Endothelial cell (in vitro differentiated cells): ENCODE results near the gene ERICH2. TPM values are rescaled to one million over a fixed set of nuclear protein-coding genes. Genes with fewer than 3 reads are reported as not detected.
"Not testable (repeated sequence)": the region's sequence is repeated elsewhere in the genome, so short reads cannot be mapped to it uniquely, and the experiment has no call there.

Source experiments
- DNase-seq: peaks from one replicate; pipeline ENCODE4 v3.0.0; 2021; ENCODE audit warnings: low spot score
- H3K27ac Mint-ChIP-seq: one replicate; pipeline ENCODE4 v1.8.0; 2021; ENCODE audit warnings: mixed read lengths, inconsistent platforms; ENCODE audit not compliant: unreplicated experiment
- H3K27me3 Mint-ChIP-seq: one replicate; pipeline ENCODE4 v1.8.0; 2021; ENCODE audit warnings: mild to moderate bottlenecking, moderate library complexity, mixed read lengths, inconsistent platforms; ENCODE audit not compliant: unreplicated experiment
- H3K36me3 Mint-ChIP-seq: one replicate; pipeline ENCODE4 v1.8.0; 2021; ENCODE audit warnings: mild to moderate bottlenecking, low read depth, mixed read lengths, inconsistent platforms; ENCODE audit not compliant: unreplicated experiment
- H3K4me1 Mint-ChIP-seq: one replicate; pipeline ENCODE4 v1.8.0; 2021; ENCODE audit warnings: mild to moderate bottlenecking, mixed read lengths, inconsistent platforms; ENCODE audit not compliant: unreplicated experiment
- H3K4me3 Mint-ChIP-seq: one replicate; pipeline ENCODE4 v1.8.0; 2021; ENCODE audit warnings: mild to moderate bottlenecking, mixed read lengths, inconsistent platforms; ENCODE audit not compliant: unreplicated experiment
- H3K9me3 Mint-ChIP-seq: one replicate; pipeline ENCODE4 v1.8.0; 2021; ENCODE audit warnings: mixed read lengths, inconsistent platforms; ENCODE audit not compliant: unreplicated experiment
- total RNA-seq: library from RNA; stranded (reverse); fragmentation: NEBNext Ultra II Directional; extraction: Animal tissue kit (Norgen Biotek cat#: 25700); gene quantifications from one replicate; pipeline ENCODE4 v1.2.1, GENCODE V29; 2021; ENCODE audit not compliant: unreplicated experiment
- TF ChIP-seq, protein P1 (sequence below): fragments of 200-600 bp; sonication (generic); IDR thresholded peaks from one replicate; pipeline ENCODE4 v1.5.0; 2021; ENCODE audit warnings: antibody characterized with exemption; ENCODE audit not compliant: unreplicated experiment

Gene ERICH2
- total RNA-seq, 1 donor from 2014 or later = 1.6 TPM

- Mint-ChIP-seq H3K9me3 (no peaks in the 10 kb centered on the region), H3K27ac (no peak overlapping the region), H3K4me3 (no peak overlapping the region), H3K27me3 (peaks cover 4% of the 10 kb centered on the region), H3K4me1 (no peaks in the 10 kb centered on the region), H3K36me3 (peaks cover 11% of the 10 kb centered on the region)
- TF ChIP-seq, protein P1, sequence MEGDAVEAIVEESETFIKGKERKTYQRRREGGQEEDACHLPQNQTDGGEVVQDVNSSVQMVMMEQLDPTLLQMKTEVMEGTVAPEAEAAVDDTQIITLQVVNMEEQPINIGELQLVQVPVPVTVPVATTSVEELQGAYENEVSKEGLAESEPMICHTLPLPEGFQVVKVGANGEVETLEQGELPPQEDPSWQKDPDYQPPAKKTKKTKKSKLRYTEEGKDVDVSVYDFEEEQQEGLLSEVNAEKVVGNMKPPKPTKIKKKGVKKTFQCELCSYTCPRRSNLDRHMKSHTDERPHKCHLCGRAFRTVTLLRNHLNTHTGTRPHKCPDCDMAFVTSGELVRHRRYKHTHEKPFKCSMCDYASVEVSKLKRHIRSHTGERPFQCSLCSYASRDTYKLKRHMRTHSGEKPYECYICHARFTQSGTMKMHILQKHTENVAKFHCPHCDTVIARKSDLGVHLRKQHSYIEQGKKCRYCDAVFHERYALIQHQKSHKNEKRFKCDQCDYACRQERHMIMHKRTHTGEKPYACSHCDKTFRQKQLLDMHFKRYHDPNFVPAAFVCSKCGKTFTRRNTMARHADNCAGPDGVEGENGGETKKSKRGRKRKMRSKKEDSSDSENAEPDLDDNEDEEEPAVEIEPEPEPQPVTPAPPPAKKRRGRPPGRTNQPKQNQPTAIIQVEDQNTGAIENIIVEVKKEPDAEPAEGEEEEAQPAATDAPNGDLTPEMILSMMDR = no peak
- DNase-seq = no peak
Measured at GRCh38 chr2:170733798-170734600, 36.2 kb upstream of the ERICH2 start.

DNA sequence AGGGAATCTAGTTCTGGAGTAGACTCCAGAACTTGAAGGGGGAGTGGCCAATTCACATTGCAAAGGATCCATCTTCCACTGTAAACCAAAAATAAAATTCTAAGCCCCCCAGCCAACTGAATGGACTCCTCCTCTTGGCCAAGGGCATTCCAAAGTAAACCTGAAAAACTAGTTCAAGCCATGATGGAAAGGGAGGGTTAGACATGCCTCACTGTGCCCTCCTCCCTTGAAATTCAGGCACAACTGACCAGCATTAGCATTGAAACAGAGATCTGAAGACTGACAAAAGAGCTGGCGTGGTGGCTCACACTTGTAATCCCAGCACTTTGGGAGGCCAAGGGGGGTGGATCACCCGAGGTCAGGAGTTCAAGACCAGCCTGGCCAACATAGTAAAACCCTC, 35.6 kb upstream of the ERICH2 start:
- DNase-seq, H3K4me3 Mint-ChIP-seq, H3K4me1 Mint-ChIP-seq, H3K9me3 Mint-ChIP-seq, H3K27ac Mint-ChIP-seq, H3K27me3 Mint-ChIP-seq: not testable (repeated sequence)
- peaks cover 11% of the 10 kb centered on the region for H3K36me3 Mint-ChIP-seq

DNA sequence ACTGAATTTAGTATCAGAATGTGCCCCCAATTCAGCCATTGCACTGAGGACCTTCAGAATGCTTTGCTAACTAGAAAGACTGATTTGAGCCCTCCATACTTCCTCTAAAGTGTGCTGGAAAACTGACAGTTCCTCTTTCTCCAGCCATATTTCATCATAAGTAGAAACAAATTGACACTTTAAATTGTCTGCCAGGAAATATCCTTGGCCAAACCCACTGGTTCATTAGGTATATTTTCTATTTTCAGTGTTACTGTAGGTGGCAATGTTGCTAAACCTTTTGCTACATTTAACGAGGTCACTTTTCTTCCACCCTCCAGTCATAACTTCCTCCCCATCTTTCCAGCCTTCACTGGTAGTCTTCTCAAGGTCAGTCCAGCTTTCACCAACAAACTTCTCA, 33.5 kb upstream of the ERICH2 start:
- no peak for DNase-seq
- H3K4me3 Mint-ChIP-seq = no peak overlapping the region

DNA sequence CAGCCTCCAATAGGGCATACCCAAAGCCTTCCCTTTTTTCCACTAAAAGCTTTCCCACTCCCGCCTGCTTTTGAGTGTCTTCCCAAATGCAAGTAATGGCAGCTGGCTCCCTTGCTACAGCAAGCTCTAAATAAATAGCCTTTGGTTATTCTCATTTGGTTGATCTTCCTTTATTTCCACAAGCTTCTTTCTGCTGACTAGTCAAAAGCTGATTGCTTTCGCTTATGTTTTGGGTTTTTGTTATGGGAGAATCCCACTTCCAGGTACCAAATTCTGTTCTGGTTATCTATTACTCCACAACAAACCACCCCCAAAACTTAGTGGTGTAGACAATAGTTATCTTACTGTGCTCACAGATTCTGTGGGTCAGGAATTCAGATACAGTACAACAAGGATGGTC, 32.8 kb upstream of the ERICH2 start:
- no peak for DNase-seq
- no peaks in the 10 kb centered on the region for H3K9me3 Mint-ChIP-seq
- H3K27ac Mint-ChIP-seq = no peak overlapping the region
- H3K27me3 Mint-ChIP-seq = peaks cover 3% of the 10 kb centered on the region
- no peak overlapping the region for H3K4me3 Mint-ChIP-seq
- H3K4me1 Mint-ChIP-seq = no peaks in the 10 kb centered on the region
- TF ChIP-seq, protein P1 = no peak
- peaks cover 11% of the 10 kb centered on the region for H3K36me3 Mint-ChIP-seq

More for the DNA sequence above, 33.5 kb upstream of the ERICH2 start:
- Mint-ChIP-seq H3K27ac (no peak overlapping the region), H3K36me3 (peaks cover 11% of the 10 kb centered on the region), H3K4me1 (no peaks in the 10 kb centered on the region), H3K27me3 (peaks cover 4% of the 10 kb centered on the region), H3K9me3 (no peaks in the 10 kb centered on the region)
- TF ChIP-seq, protein P1 = no peak

DNA sequence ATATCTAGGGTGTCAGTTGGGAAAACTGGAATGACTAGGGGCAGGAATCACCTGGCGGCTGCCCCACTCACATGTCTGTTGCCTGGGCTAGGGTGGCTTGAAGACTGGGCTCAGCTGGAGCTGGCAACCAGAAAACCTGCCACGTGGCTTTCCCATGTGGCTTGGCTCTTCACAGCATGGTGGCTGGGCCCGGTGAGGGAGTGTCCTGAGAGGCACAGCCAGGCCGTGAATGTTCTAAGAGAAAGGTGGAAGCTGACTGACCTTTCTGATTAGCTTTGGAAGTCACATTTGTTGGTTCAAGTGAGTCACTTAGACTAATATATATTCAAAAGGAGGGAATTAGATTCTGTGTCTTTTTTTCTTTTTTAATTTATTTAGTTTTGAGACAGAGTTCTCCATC, 32.4 kb upstream of the ERICH2 start:
- H3K4me3 Mint-ChIP-seq = no peak overlapping the region

More for the DNA sequence above, 32.4 kb upstream of the ERICH2 start:
- TF ChIP-seq, protein P1 = no peak
- no peaks in the 10 kb centered on the region for H3K4me1 Mint-ChIP-seq
- no peaks in the 10 kb centered on the region for H3K9me3 Mint-ChIP-seq
- H3K27ac Mint-ChIP-seq = no peak overlapping the region
- DNase-seq = no peak
- H3K36me3 Mint-ChIP-seq = peaks cover 11% of the 10 kb centered on the region
- peaks cover 2% of the 10 kb centered on the region for H3K27me3 Mint-ChIP-seq
